Choroid plexus epithelial cell (primary cell): Measurements from ENCODE around the gene GREM2.

Source experiments
- DNase-seq: peaks from one replicate; pipeline ENCODE4 v3.0.0-alpha.2; 2010; ENCODE audit warnings: low read depth
- H3K4me3 ChIP-seq: 2 replicates; pipeline ENCODE4 v1.5.1; 2011; ENCODE audit warnings: low read depth, mild to moderate bottlenecking, control low read depth, low read length, moderate library complexity
- TF ChIP-seq, protein P1 (sequence below): conservative IDR thresholded peaks from 2 replicates; pipeline ENCODE4 v1.5.1; 2011; ENCODE audit warnings: low read depth, mild to moderate bottlenecking, control low read depth, inconsistent platforms, low read length, moderate library complexity

Gene GREM2

DNA sequence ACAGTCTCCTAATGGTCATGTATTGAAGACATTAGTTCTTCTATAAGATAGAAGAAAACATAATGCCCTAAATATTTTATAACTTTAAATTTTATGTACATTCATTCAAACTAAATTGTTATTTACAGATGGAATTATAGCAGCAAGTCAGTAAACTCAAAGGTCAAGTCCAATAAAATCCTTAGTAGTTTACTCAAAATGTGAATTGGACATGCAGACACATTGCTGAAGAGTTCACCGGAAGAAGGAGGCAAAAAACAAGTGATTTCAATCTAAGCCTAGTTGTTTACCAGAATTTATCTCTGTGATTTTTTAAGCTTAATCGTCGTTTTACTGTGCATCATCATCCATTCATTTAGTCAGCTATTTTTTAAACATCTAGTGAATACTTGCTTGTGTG lies 149.7 kb downstream of the GREM2 start:
- DNase-seq: no peak
- no peak overlapping the region for H3K4me3 ChIP-seq
- TF ChIP-seq, protein P1, sequence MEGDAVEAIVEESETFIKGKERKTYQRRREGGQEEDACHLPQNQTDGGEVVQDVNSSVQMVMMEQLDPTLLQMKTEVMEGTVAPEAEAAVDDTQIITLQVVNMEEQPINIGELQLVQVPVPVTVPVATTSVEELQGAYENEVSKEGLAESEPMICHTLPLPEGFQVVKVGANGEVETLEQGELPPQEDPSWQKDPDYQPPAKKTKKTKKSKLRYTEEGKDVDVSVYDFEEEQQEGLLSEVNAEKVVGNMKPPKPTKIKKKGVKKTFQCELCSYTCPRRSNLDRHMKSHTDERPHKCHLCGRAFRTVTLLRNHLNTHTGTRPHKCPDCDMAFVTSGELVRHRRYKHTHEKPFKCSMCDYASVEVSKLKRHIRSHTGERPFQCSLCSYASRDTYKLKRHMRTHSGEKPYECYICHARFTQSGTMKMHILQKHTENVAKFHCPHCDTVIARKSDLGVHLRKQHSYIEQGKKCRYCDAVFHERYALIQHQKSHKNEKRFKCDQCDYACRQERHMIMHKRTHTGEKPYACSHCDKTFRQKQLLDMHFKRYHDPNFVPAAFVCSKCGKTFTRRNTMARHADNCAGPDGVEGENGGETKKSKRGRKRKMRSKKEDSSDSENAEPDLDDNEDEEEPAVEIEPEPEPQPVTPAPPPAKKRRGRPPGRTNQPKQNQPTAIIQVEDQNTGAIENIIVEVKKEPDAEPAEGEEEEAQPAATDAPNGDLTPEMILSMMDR: no peak

DNA sequence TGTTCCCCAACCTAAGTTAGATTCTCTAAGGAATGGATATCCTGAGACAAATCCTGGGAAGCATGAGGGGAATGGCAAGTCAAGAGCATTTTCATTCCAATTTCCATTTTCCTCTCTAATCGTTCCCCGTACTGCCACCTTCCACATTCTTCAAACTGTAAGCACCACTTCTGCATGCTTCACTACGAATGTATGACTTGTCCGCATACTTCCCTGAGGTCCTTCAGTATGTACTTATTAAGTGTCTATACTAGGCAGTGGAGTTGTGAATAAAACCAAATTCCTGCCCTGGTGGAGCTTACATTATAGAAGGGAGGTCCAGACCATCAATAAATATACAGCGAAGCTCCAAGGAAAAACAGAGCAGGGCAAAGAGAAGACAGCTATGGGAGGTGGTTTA lies 154.8 kb downstream of the GREM2 start:
- no peak for DNase-seq
- TF ChIP-seq, protein P1: no peak
- H3K4me3 ChIP-seq: no peak overlapping the region

DNA sequence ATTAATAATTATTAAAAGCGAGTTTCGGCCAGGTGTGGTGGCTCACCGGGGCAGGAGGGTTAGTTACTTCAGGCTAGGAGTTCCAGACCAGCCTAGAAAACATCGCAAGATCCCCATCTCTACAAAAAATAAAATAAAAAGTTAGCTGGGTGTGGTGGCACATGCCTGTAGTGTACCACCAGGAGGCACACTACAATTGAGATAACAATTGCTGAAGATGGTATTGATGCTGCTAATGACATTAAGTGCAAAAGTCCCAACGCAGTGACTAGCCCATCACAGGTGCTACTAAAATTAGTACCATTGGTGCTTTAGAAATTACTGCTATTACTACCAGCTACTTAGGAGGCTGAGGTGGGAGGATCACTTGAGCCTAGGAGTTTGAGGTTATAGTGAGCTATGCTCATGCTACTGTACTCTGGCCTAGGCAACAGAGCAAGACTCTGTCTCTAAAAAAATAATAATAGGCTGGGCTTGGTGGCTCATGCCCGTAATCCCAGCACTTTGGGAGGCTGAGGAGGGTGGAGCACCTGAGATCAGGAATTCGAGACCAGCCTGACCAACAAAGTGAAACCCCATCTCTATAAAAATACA lies 156.6 kb downstream of the GREM2 start:
- no peak overlapping the region for H3K4me3 ChIP-seq
- TF ChIP-seq, protein P1: peak; percentile 69
- peak; percentile 50 for DNase-seq

- DNase-seq: no peak
- TF ChIP-seq, protein P1: no peak
- H3K4me3 ChIP-seq: no peak overlapping the region
Measured at GRCh38 chr1:240445369-240445768, 166.6 kb downstream of the GREM2 start.

- TF ChIP-seq, protein P1: no peak
- no peak for DNase-seq
- no peak overlapping the region for H3K4me3 ChIP-seq
Measured at GRCh38 chr1:240441669-240442068, 170.3 kb downstream of the GREM2 start.
